ENCODE results near the gene SUPT16H. TPM values are rescaled to one million over a fixed set of nuclear protein-coding genes. Genes with fewer than 3 reads are reported as not detected.
"Not testable (repeated sequence)": the region's sequence is repeated elsewhere in the genome, so short reads cannot be mapped to it uniquely, and the experiment has no call there.

SUPT16H gene
- 45.1 and 50.9 TPM in 2 replicates for total RNA-seq

- DNase-seq (ENCODE audit: extremely low read depth, low read depth, low spot score): peak; percentile 80
Observed at GRCh38 chr14:21383848-21384493, at the start of gene SUPT16H. Gene SUPT16H, minus strand, starts transcription at chr14:21384019. Its CDS starts 92 bp downstream, at chr14:21383927.

GRCh38 chr14:21431126-21431525, 47.3 kb upstream of the SUPT16H start:
- no peak for DNase-seq (ENCODE audit: extremely low read depth, low read depth, low spot score)

GRCh38 chr14:21428930-21429329, 45.1 kb upstream of the SUPT16H start:
- no peak for DNase-seq (ENCODE audit: extremely low read depth, low read depth, low spot score)

- DNase-seq (ENCODE audit: extremely low read depth, low read depth, low spot score): no peak
Observed at GRCh38 chr14:21426692-21427091, 42.9 kb upstream of the SUPT16H start.

- no peak for DNase-seq (ENCODE audit: extremely low read depth, low read depth, low spot score)
Observed at GRCh38 chr14:21419528-21419927, 35.7 kb upstream of the SUPT16H start.

GRCh38 chr14:21415329-21415728, 31.5 kb upstream of the SUPT16H start:
- no peak for DNase-seq (ENCODE audit: extremely low read depth, low read depth, low spot score)

GRCh38 chr14:21414137-21414631, 30.4 kb upstream of the SUPT16H start:
- no peak for DNase-seq (ENCODE audit: extremely low read depth, low read depth, low spot score)

- DNase-seq (ENCODE audit: extremely low read depth, low read depth, low spot score): no peak
Observed at GRCh38 chr14:21408147-21408546, 24.3 kb upstream of the SUPT16H start.

- DNase-seq (ENCODE audit: extremely low read depth, low read depth, low spot score): no peak
Observed at GRCh38 chr14:21406213-21406612, 22.4 kb upstream of the SUPT16H start.

GRCh38 chr14:21405097-21405496, 21.3 kb upstream of the SUPT16H start:
- peak; percentile 39 for DNase-seq (ENCODE audit: extremely low read depth, low read depth, low spot score)

GRCh38 chr14:21399311-21399870, 15.6 kb upstream of the SUPT16H start:
- DNase-seq (ENCODE audit: extremely low read depth, low read depth, low spot score): no peak

- no peak for DNase-seq (ENCODE audit: extremely low read depth, low read depth, low spot score)
Observed at GRCh38 chr14:21398901-21399300, 15.1 kb upstream of the SUPT16H start.

- DNase-seq (ENCODE audit: extremely low read depth, low read depth, low spot score): no peak
Observed at GRCh38 chr14:21395450-21395849, 11.6 kb upstream of the SUPT16H start.

- DNase-seq (ENCODE audit: extremely low read depth, low read depth, low spot score): no peak
Observed at GRCh38 chr14:21385188-21385904, 1.5 kb upstream of the SUPT16H start.

GRCh38 chr14:21384494-21384851, 654 bp upstream of the SUPT16H start:
- DNase-seq (ENCODE audit: extremely low read depth, low read depth, low spot score): no peak

- no peak for DNase-seq (ENCODE audit: extremely low read depth, low read depth, low spot score)
Observed at GRCh38 chr14:21382886-21383847, 652 bp downstream of the SUPT16H start.

GRCh38 chr14:21382095-21382494, 1.7 kb downstream of the SUPT16H start:
- DNase-seq (ENCODE audit: extremely low read depth, low read depth, low spot score): no peak

- no peak for DNase-seq (ENCODE audit: extremely low read depth, low read depth, low spot score)
Observed at GRCh38 chr14:21379338-21379737, 4.5 kb downstream of the SUPT16H start.

- no peak for DNase-seq (ENCODE audit: extremely low read depth, low read depth, low spot score)
Observed at GRCh38 chr14:21373980-21374379, 9.8 kb downstream of the SUPT16H start.

- not testable (repeated sequence) for DNase-seq (ENCODE audit: extremely low read depth, low read depth, low spot score)
Observed at GRCh38 chr14:21372814-21373213, 11.0 kb downstream of the SUPT16H start.
